HepG2 (cell line): ENCODE data around the gene COMMD2. TPM values are rescaled to one million over a fixed set of nuclear protein-coding genes. Genes with fewer than 3 reads are reported as not detected.

Source experiments
- ARID2 ChIP-seq: sonication (generic); formaldehyde crosslinking; IDR thresholded peaks from 2 replicates; pipeline ENCODE4 v1.8.1; 2022; ENCODE audit warnings: mild to moderate bottlenecking, missing genetic modification reagents, borderline replicate concordance
- CCDC6 ChIP-seq: sonication (generic); formaldehyde crosslinking; IDR thresholded peaks from 2 replicates; pipeline ENCODE4 v1.8.1; 2022; ENCODE audit warnings: mild to moderate bottlenecking, missing genetic modification reagents, moderate library complexity
- DMAP1 ChIP-seq: IDR thresholded peaks from 2 replicates; pipeline ENCODE4 v1.6.1; 2016
- GABPA ChIP-seq, 2 experiments: IDR thresholded peaks; 2 replicates each; pipeline ENCODE4 v1.6.1; 2011 to 2016; ENCODE audit warnings: low read depth in 2 of 2, low read length in 1 of 2, missing biosample characterization in 1 of 2, missing genetic modification characterization in 1 of 2
- JDP2 ChIP-seq: sonication (generic); formaldehyde crosslinking; IDR thresholded peaks from 2 replicates; pipeline ENCODE4 v1.8.1; 2022; ENCODE audit warnings: missing genetic modification reagents, borderline replicate concordance
- MXI1 ChIP-seq: IDR thresholded peaks from 3 replicates; pipeline ENCODE4 v1.6.1; 2012; ENCODE audit warnings: low read depth, low read length, inconsistent platforms, borderline replicate concordance
- NFE2 ChIP-seq: sonication (generic); formaldehyde crosslinking; IDR thresholded peaks from 2 replicates; pipeline ENCODE4 v1.4.0; 2020; ENCODE audit warnings: missing genetic modification reagents
- NR2F2 ChIP-seq: IDR thresholded peaks from 2 replicates; pipeline ENCODE4 v1.6.1; 2012; ENCODE audit warnings: low read depth, inconsistent platforms, borderline replicate concordance
- PHF5A ChIP-seq: IDR thresholded peaks from one replicate; pipeline ENCODE4 v1.6.1; 2018; ENCODE audit warnings: low read depth, missing genetic modification reagents; ENCODE audit not compliant: unreplicated experiment
- POLR2AphosphoS2 ChIP-seq: IDR thresholded peaks from 2 replicates; pipeline ENCODE4 v1.6.1; 2011; ENCODE audit warnings: low read depth, low read length, improper control_type of control experiment
- REL ChIP-seq: sonication (generic); formaldehyde crosslinking; conservative IDR thresholded peaks from 2 replicates; pipeline ENCODE4 v1.8.0; 2022; ENCODE audit warnings: mild to moderate bottlenecking, missing genetic modification reagents, moderate library complexity
- RELA ChIP-seq: sonication (generic); formaldehyde crosslinking; IDR thresholded peaks from 2 replicates; pipeline ENCODE4 v1.4.0; 2020; ENCODE audit warnings: missing genetic modification reagents
- REPIN1 ChIP-seq: sonication (generic); formaldehyde crosslinking; IDR thresholded peaks from 2 replicates; pipeline ENCODE4 v1.8.0; 2022; ENCODE audit warnings: missing genetic modification reagents, low read depth, mild to moderate bottlenecking, borderline replicate concordance
- TAF15 ChIP-seq: fragments of 200-400 bp; formaldehyde crosslinking; IDR thresholded peaks from one replicate; pipeline ENCODE4 v1.6.1; 2018; ENCODE audit warnings: mild to moderate bottlenecking, low read depth, low read length; ENCODE audit not compliant: poor library complexity, severe bottlenecking
- TBX2 ChIP-seq: sonication (generic); formaldehyde crosslinking; IDR thresholded peaks from 2 replicates; pipeline ENCODE4 v1.5.0; 2020; ENCODE audit warnings: missing genetic modification reagents, mild to moderate bottlenecking, borderline replicate concordance
- ZBTB1 ChIP-seq: sonication (generic); formaldehyde crosslinking; IDR thresholded peaks from 2 replicates; pipeline ENCODE4 v1.4.0; 2020; ENCODE audit warnings: missing genetic modification reagents, borderline replicate concordance
- ZFP82 ChIP-seq: sonication (generic); formaldehyde crosslinking; IDR thresholded peaks from 2 replicates; pipeline ENCODE4 v1.5.1; 2020; ENCODE audit warnings: mild to moderate bottlenecking, missing genetic modification reagents, borderline replicate concordance
- ZNF138 ChIP-seq: sonication (generic); formaldehyde crosslinking; IDR thresholded peaks from 2 replicates; pipeline ENCODE4 v1.5.0; 2020; ENCODE audit warnings: mild to moderate bottlenecking, low read depth, missing genetic modification reagents
- ZNF432 ChIP-seq: sonication (generic); formaldehyde crosslinking; IDR thresholded peaks from 2 replicates; pipeline ENCODE4 v1.5.0; 2020; ENCODE audit warnings: missing genetic modification reagents, mild to moderate bottlenecking, borderline replicate concordance
- ZNF713 ChIP-seq: sonication (generic); formaldehyde crosslinking; IDR thresholded peaks from 2 replicates; pipeline ENCODE4 v1.4.0; 2020; ENCODE audit warnings: mild to moderate bottlenecking, missing genetic modification reagents
- ZNF784 ChIP-seq: sonication (generic); formaldehyde crosslinking; IDR thresholded peaks from 2 replicates; pipeline ENCODE4 v1.5.1; 2020; ENCODE audit warnings: missing genetic modification reagents, mild to moderate bottlenecking, borderline replicate concordance
- ZNF883 ChIP-seq: sonication (generic); formaldehyde crosslinking; IDR thresholded peaks from 2 replicates; pipeline ENCODE4 v1.5.1; 2020; ENCODE audit warnings: mild to moderate bottlenecking, missing genetic modification reagents; ENCODE audit errors: not compliant biosample characterization
- polyA plus RNA-seq, 8 experiments: library from polyadenylated mRNA; depleted of rRNA in 3 of 8; stranded (reverse) in 7 of 8; unstranded in 1 of 8; fragments of >200 nt; fragmentation: Illumina TruSeq in 4 of 8; extraction: Trizol in 4 of 8; gene quantifications; 2 replicates each; pipeline versions ENCODE4 v1.2.1 to v1.2.3, GENCODE V29; 2011 to 2016; ENCODE audit warnings: low read depth in 4 of 8, missing spikeins in 1 of 8, mixed read lengths in 1 of 8; ENCODE audit not compliant: insufficient read depth in 1 of 8
- total RNA-seq, 5 experiments: library from RNA; depleted of rRNA; stranded (reverse); fragments of >200 nt; fragmentation: Illumina TruSeq; extraction: Trizol; gene quantifications; 2 replicates each; pipeline ENCODE4 v1.2.3, GENCODE V29; 2016; ENCODE audit warnings: low read depth in 1 of 5
- TF ChIP-seq, protein P1 (sequence below): sonication (generic); formaldehyde crosslinking; IDR thresholded peaks from 2 replicates; pipeline ENCODE4 v1.4.0; 2020; ENCODE audit warnings: missing genetic modification reagents
- TF ChIP-seq, protein P2 (sequence below): sonication (generic); formaldehyde crosslinking; IDR thresholded peaks from 2 replicates; pipeline ENCODE4 v1.4.0; 2020; ENCODE audit warnings: missing genetic modification reagents, borderline replicate concordance

COMMD2 gene
- total and polyA plus RNA-seq, 2 of the 13 experiments (the other 11 are each of a cell fraction or from before 2014, with no cell fraction given): 33.0 to 57.6 TPM

DNA sequence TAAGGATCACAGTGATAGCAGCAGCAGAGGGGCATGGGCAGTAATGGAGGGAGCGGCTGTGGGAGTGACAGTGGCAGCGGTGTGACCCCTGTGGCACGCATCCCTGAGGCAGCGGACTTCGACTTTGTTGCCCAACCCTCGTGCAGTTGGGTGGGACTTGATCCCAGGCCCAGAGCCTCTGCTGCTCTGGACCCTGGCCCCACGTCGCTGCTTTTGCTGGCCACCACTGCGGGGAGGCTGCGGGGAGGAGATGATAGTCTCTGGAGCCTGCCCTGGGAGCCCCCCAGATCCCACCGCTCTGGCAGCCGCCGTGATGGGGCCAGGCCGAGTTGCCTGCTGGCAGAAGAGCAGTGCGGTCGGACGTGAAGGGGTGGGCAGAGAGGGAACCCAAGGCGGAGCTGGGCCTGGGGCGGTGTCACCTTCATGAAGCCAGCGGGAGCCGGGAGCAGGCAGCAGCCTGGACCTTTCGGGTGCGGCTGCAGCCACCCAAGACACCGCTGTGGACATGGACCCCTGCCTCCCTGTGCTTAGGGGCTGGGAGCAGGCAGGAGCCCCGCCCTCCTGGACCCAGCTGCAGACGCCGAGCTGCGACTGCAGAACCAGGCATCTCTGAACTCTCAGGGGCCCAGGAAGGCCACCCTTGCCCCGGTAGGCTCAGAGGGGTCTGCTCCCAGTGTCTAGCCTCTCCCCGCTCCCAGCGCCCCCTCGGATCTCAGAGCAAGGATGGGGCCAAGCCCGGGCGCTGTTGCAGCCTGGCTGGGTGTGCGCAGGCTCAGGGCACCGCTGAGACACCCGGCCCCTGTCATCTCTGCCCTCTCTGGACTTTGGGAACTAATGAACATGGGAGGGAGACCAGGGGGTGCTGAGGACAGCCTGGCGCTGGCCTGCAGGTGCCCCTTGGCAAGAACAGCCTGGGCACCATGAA lies 38.3 kb downstream of the COMMD2 start (continued):
- TF ChIP-seq ZNF138 (CRISPR knock-in tag) (no peak), CCDC6 (0 out of 2 replicates have a peak, but pooled peaks have one; percentile 40), PHF5A (CRISPR knock-in tag) (no peak), ZNF432 (CRISPR knock-in tag) (no peak), ZBTB1 (CRISPR knock-in tag) (no peak), ARID2 (CRISPR knock-in tag) (no peak), MXI1 (no peak), JDP2 (CRISPR knock-in tag) (no peak), REPIN1 (CRISPR knock-in tag) (no peak), TBX2 (CRISPR knock-in tag) (peak; percentile 36; the same call in 1 of the 2 replicates), NR2F2 (no peak), TAF15 (no peak), DMAP1 (peak; percentile 67; the same call in 1 of the 2 replicates), GABPA (IDR thresholded peaks at IDR 0.05; ENCODE audit: low read depth, low read length) (no peak), GABPA (CRISPR knock-in tag; IDR thresholded peaks at IDR 0.05; ENCODE audit: low read depth) (no peak), ZFP82 (CRISPR knock-in tag) (no peak), ZNF883 (CRISPR knock-in tag) (no peak), POLR2AphosphoS2 (no peak), NFE2 (CRISPR knock-in tag) (no peak), ZNF784 (CRISPR knock-in tag) (no peak), ZNF713 (CRISPR knock-in tag) (no peak), RELA (CRISPR knock-in tag) (no peak), REL (no peak)
- TF ChIP-seq, protein P1, sequence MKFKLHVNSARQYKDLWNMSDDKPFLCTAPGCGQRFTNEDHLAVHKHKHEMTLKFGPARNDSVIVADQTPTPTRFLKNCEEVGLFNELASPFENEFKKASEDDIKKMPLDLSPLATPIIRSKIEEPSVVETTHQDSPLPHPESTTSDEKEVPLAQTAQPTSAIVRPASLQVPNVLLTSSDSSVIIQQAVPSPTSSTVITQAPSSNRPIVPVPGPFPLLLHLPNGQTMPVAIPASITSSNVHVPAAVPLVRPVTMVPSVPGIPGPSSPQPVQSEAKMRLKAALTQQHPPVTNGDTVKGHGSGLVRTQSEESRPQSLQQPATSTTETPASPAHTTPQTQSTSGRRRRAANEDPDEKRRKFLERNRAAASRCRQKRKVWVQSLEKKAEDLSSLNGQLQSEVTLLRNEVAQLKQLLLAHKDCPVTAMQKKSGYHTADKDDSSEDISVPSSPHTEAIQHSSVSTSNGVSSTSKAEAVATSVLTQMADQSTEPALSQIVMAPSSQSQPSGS: no peak
- TF ChIP-seq, protein P2, sequence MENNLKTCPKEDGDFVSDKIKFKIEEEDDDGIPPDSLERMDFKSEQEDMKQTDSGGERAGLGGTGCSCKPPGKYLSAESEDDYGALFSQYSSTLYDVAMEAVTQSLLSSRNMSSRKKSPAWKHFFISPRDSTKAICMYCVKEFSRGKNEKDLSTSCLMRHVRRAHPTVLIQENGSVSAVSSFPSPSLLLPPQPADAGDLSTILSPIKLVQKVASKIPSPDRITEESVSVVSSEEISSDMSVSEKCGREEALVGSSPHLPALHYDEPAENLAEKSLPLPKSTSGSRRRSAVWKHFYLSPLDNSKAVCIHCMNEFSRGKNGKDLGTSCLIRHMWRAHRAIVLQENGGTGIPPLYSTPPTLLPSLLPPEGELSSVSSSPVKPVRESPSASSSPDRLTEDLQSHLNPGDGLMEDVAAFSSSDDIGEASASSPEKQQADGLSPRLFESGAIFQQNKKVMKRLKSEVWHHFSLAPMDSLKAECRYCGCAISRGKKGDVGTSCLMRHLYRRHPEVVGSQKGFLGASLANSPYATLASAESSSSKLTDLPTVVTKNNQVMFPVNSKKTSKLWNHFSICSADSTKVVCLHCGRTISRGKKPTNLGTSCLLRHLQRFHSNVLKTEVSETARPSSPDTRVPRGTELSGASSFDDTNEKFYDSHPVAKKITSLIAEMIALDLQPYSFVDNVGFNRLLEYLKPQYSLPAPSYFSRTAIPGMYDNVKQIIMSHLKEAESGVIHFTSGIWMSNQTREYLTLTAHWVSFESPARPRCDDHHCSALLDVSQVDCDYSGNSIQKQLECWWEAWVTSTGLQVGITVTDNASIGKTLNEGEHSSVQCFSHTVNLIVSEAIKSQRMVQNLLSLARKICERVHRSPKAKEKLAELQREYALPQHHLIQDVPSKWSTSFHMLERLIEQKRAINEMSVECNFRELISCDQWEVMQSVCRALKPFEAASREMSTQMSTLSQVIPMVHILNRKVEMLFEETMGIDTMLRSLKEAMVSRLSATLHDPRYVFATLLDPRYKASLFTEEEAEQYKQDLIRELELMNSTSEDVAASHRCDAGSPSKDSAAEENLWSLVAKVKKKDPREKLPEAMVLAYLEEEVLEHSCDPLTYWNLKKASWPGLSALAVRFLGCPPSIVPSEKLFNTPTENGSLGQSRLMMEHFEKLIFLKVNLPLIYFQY (CRISPR knock-in tag): no peak
